GM18868 (cell line): ENCODE data around the gene PLXNA4.
"Not testable (repeated sequence)": the region's sequence is repeated elsewhere in the genome, so short reads cannot be mapped to it uniquely, and the experiment has no call there.

Experiments
- ATAC-seq: cut with Tn5 transposase; IDR thresholded peaks from one replicate; pipeline ENCODE4 v1.9.1; 2021; ENCODE audit warnings: mild to moderate bottlenecking, moderate library complexity; ENCODE audit not compliant: unreplicated experiment

PLXNA4 gene

DNA sequence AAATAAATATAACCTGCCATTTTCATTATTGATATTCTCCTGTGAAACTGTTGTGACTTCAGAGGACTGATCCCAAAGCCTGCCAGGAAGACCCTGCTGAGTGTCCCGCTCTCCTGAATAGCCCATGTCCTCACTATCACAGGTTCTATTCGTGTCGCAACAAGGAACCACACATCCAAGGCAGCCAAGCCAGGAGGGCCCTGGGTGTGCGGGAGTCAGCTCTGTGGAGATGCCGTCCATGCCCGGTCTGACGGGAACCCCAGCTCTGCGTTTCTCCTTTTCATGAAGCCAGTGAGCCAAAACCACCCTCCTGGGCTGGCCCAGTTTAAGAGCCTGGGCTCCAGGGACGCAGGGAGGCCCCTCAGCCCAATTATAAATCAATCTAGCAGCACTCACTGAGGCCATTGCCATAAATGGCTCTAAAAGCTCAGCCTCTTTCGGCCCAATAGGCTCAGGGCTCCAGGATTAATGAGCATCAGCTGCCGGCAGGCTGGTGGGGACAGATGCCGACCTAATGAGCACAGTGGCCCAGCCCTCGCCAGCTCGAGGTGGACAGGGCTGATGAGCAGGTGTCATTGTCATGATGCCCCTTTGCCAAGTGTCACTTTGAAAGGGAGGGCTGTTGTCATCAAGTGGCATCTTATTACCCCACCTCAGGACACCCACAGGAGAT is 177.9 kb downstream of the PLXNA4 start:
- no peak for ATAC-seq

- no peak for ATAC-seq
Observed at GRCh38 chr7:132397070-132397469, 179.2 kb downstream of the PLXNA4 start.

GRCh38 chr7:132395361-132395760 is 180.9 kb downstream of the PLXNA4 start:
- no peak for ATAC-seq

GRCh38 chr7:132394283-132395198 is 181.7 kb downstream of the PLXNA4 start:
- ATAC-seq: no peak

GRCh38 chr7:132393789-132394261 is 182.4 kb downstream of the PLXNA4 start:
- no peak for ATAC-seq

GRCh38 chr7:132392713-132393112 is 183.6 kb downstream of the PLXNA4 start:
- ATAC-seq: no peak

DNA sequence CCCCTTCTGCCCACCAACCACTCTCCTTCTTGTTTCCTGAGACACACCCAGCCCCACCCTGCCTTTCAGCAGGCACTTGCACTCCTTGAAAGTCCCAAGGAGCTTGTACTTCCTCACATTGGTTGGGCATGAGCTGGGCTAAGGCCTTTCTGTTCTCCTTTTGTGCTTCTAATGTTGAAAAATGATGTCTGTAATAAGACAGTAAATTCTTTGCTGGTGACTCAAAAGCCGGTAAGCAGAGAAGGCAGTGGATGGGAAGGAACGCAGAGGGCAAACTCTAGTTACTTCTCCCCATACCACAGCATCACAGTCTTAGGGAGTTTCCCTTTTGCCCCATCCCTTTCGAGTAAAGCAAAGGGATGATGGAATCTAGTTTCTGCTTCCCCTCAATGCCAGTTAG is 185.6 kb downstream of the PLXNA4 start:
- no peak for ATAC-seq

GRCh38 chr7:132390049-132390448 is 186.2 kb downstream of the PLXNA4 start:
- not testable (repeated sequence) for ATAC-seq

- ATAC-seq: no peak
Observed at GRCh38 chr7:132388688-132389087, 187.6 kb downstream of the PLXNA4 start.

DNA sequence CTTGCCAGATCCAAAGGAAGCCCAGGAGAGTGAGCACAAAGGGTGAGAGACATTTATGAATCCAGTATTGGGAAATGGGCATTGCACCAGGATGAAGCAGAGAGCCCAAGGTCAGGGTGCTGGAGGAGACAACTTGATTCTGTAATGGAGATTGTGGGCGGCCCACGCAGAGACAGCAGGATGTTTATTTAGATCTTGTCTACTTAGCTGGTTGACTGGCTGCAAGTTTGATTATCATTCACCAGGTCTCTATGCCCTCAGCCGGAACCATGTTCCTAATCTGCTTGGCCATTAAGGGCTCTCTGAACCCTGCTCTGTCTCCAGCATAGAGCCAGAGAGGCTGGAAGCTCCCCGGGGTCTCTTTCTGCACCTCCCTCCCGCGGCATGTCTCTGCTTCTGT is 188.7 kb downstream of the PLXNA4 start:
- ATAC-seq: no peak

GRCh38 chr7:132386201-132386681 is 190.0 kb downstream of the PLXNA4 start:
- no peak for ATAC-seq

- ATAC-seq: no peak
Observed at GRCh38 chr7:132383962-132384361, 192.3 kb downstream of the PLXNA4 start.

GRCh38 chr7:132381742-132382472 is 194.4 kb downstream of the PLXNA4 start:
- no peak for ATAC-seq

- ATAC-seq: no peak
Observed at GRCh38 chr7:132380059-132380458, 196.2 kb downstream of the PLXNA4 start.

- ATAC-seq: no peak
Observed at GRCh38 chr7:132379292-132379691, 197.0 kb downstream of the PLXNA4 start.

DNA sequence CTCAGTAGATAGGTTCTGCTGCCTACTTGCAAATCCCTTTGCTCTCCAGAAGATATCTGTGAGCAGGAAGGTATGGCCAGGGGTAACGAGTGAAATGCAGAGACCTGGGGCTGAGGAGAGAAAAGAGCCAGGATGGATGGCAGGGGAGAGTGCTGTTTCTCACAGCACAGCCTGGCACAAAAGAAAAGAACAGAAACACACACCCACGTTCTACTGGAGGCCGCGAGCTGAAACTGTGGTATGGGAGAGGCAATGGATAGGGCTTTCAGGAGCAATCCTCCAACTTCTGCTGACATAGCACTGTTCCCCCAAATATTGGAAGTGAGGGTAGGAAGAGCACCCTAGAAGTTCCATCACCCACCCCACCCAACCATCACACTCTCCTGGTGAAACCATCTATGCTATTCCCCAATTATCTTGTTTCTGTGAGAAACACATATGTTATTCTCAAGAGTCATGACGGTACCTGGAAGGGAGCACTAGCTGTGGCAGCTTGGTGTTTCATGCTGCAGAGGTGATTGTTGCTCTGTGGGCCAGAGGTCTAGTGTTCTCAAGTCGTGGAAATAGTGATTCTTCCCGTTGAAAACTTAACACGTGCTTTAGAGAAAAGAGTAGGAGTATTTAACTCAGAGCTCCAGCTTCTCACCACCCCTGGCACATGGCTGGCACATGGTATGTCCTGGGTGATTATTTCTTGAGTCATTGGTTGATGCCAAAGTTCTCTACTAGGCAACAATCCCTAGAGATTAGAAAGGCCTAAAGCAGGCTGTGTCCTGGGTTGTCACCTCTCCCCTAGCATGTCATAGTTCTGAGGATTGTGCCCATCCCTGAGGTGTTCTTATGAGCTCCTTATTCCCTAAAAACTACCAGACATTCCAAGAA is 198.3 kb downstream of the PLXNA4 start:
- ATAC-seq: no peak

- ATAC-seq: no peak
Observed at GRCh38 chr7:132377015-132377414, 199.3 kb downstream of the PLXNA4 start.

GRCh38 chr7:132376361-132377013 is 199.8 kb downstream of the PLXNA4 start:
- no peak for ATAC-seq

DNA sequence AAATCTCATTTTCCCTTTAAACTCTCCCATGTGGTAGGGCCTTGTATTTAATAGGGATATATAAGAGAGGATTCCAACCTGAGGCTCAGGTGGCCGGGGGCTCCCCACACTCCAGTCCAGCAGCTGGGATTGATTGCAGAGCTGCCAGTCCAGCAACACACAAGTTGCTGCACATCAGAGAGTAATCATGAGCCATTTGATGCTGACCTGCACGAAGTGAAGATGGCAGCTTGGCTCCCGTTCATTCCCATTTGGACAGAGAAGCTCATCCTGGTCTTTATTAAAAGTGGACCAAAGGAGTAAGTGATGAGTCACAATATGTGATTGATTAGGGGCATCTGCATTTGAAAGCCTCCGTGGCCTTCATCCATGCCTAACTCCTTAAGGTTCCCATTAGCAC is 202.4 kb downstream of the PLXNA4 start:
- ATAC-seq: no peak

DNA sequence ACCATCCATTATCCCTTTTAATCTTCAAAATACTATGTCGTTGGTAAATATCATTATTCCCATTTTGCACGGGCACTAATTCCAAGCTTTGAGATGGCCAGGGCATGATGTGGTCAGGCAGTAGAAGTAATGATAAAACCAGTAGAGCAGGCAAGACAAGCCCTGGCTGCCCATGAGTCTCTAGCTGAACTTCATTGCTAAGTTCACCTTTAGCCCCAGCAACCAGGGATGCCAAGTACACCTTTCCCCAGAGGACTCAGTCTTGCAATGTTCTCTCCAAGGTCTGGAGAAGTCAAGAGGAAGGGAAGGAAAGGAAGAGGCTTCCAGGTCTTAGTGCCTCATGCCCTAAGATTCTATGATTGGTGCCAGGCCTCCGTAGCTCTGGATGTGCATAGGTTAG is 203.2 kb downstream of the PLXNA4 start:
- ATAC-seq: no peak
